Measurements from ENCODE around the gene VRK3. TPM values are rescaled to one million over a fixed set of nuclear protein-coding genes. Genes with fewer than 3 reads are reported as not detected.
A peak's percentile ranks its signal among the peaks of the same experiment; 100 is the strongest.

Gene VRK3
- total and polyA plus RNA-seq, 4 donors = 16.2 to 23.6 (median 20.3) TPM

GRCh38 chr19:50061650-50062049 is 36.5 kb upstream of the VRK3 start:
- WGBS = 70% methylated on average over 5 of the region's 5 CpGs
- Histone ChIP-seq H3K36me3 (ENCODE audit: control insufficient read depth in 4 of 4, insufficient read depth in 3 of 4, low read depth in 1 of 4, low read length in 3 of 4) (no peaks in the 10 kb centered on the region), H3K4me1 (ENCODE audit: control insufficient read depth in 4 of 4, insufficient read depth in 4 of 4, low read length in 3 of 4) (no peaks in the 10 kb centered on the region), H3K27ac (ENCODE audit: low read depth in 1 of 2, low read length in 2 of 2) (no peak overlapping the region), H3K27me3 (ENCODE audit: control insufficient read depth in 4 of 4, insufficient read depth in 4 of 4, low read length in 3 of 4) (no peaks in the 10 kb centered on the region), H3K4me3 (ENCODE audit: low read depth in 1 of 3, low read length in 3 of 3) (no peak overlapping the region), H3K9ac (ENCODE audit: low read depth in 1 of 2, low read length in 2 of 2) (no peak overlapping the region), H3K9me3 (ENCODE audit: control insufficient read depth in 4 of 4, low read length in 3 of 4) (peaks cover 17 to 28% (median 26%) of the 10 kb centered on the region in 4 donors)
- DNase-seq (ENCODE audit: low spot score) = no peak
- TF ChIP-seq RAD21 (IDR thresholded peaks at IDR 0.05) = no peak
- no peak for TF ChIP-seq RXRA (IDR thresholded peaks at IDR 0.05)
- no peak for TF ChIP-seq HNF4A (conservative IDR thresholded peaks at IDR 0.05)
- TF ChIP-seq HNF4G (IDR thresholded peaks at IDR 0.05) = no peak
- no peak for TF ChIP-seq YY1 (IDR thresholded peaks at IDR 0.05)

GRCh38 chr19:50060107-50060506 is 34.9 kb upstream of the VRK3 start:
- no peak overlapping the region for H3K9ac ChIP-seq (ENCODE audit: low read depth in 1 of 2, low read length in 2 of 2)
- no peaks in the 10 kb centered on the region for H3K27me3 ChIP-seq (ENCODE audit: control insufficient read depth in 4 of 4, insufficient read depth in 4 of 4, low read length in 3 of 4)
- TF ChIP-seq FOXA2 (IDR thresholded peaks at IDR 0.05) (no peak), CTCF (IDR thresholded peaks at IDR 0.05; ENCODE audit: low read depth, low read length, missing input control) (no peak), HNF4A (conservative IDR thresholded peaks at IDR 0.05) (no peak)
- peak overlapping the region in 1 of 3 donors; percentile 31 for H3K4me3 ChIP-seq (ENCODE audit: low read depth in 1 of 3, low read length in 3 of 3)
- H3K27ac ChIP-seq (ENCODE audit: low read depth in 1 of 2, low read length in 2 of 2) = no peak overlapping the region
- DNase-seq (ENCODE audit: low spot score) = no peak
- 75% methylated on average over 15 of the region's 15 CpGs for WGBS
- no peaks in the 10 kb centered on the region for H3K36me3 ChIP-seq (ENCODE audit: control insufficient read depth in 4 of 4, insufficient read depth in 3 of 4, low read depth in 1 of 4, low read length in 3 of 4)
- H3K9me3 ChIP-seq (ENCODE audit: control insufficient read depth in 4 of 4, low read length in 3 of 4) = peaks cover 19 to 28% (median 26%) of the 10 kb centered on the region in 4 donors
- H3K4me1 ChIP-seq (ENCODE audit: control insufficient read depth in 4 of 4, insufficient read depth in 4 of 4, low read length in 3 of 4) = no peaks in the 10 kb centered on the region

GRCh38 chr19:50059045-50059444 is 33.9 kb upstream of the VRK3 start:
- TF ChIP-seq NR2F2 (IDR thresholded peaks at IDR 0.05) (no peak), JUND (IDR thresholded peaks at IDR 0.05) (no peak), CTCF (IDR thresholded peaks at IDR 0.05; ENCODE audit: low read depth, low read length, missing input control) (no peak), YY1 (IDR thresholded peaks at IDR 0.05) (no peak), MAX (IDR thresholded peaks at IDR 0.05) (no peak)
- DNase-seq (ENCODE audit: low spot score) = no peak
- 84% methylated on average over 6 of the region's 6 CpGs for WGBS

More at GRCh38 chr19:50059045-50059444, 33.9 kb upstream of the VRK3 start:
- Histone ChIP-seq H3K9ac (ENCODE audit: low read depth in 1 of 2, low read length in 2 of 2) (no peak overlapping the region), H3K4me1 (ENCODE audit: control insufficient read depth in 4 of 4, insufficient read depth in 4 of 4, low read length in 3 of 4) (no peaks in the 10 kb centered on the region), H3K36me3 (ENCODE audit: control insufficient read depth in 4 of 4, insufficient read depth in 3 of 4, low read depth in 1 of 4, low read length in 3 of 4) (no peaks in the 10 kb centered on the region), H3K4me3 (ENCODE audit: low read depth in 1 of 3, low read length in 3 of 3) (peak overlapping the region in 2 of 3 donors; percentile 21 to 31), H3K9me3 (ENCODE audit: control insufficient read depth in 4 of 4, low read length in 3 of 4) (peaks cover 19 to 28% (median 26%) of the 10 kb centered on the region in 4 donors), H3K27ac (ENCODE audit: low read depth in 1 of 2, low read length in 2 of 2) (no peak overlapping the region), H3K27me3 (ENCODE audit: control insufficient read depth in 4 of 4, insufficient read depth in 4 of 4, low read length in 3 of 4) (no peaks in the 10 kb centered on the region)

Data from liver (tissue), 9 donors.